Cardiac fibroblast (primary cell): ENCODE measurements around the gene OR2M4.

Experiments used
- DNase-seq, 2 donors: peaks; one replicate each; pipeline versions ENCODE4 v3.0.0 to v3.0.0-alpha.2; 2010; ENCODE audit warnings: low read depth in 2 of 2
- H3K4me3 ChIP-seq, 2 donors: replicated peaks in 1 of 2; 1 replicate in 1 of 2; 2 replicates in 1 of 2; pipeline ENCODE4 v1.5.1; 2011; ENCODE audit warnings: low read depth in 2 of 2, low read length in 2 of 2, mild to moderate bottlenecking in 2 of 2, moderate library complexity in 1 of 2
- CTCF ChIP-seq: IDR thresholded peaks from one replicate; pipeline ENCODE4 v1.5.1; 2011; ENCODE audit warnings: low read depth, mild to moderate bottlenecking, low read length, inconsistent platforms

The OR2M4 gene

GRCh38 chr1:248277876-248278275, 46.7 kb downstream of the OR2M4 start, which contains the start of gene OR2T33:
TSS of gene OR2T33 (minus strand) at chr1:248277976. CDS start at chr1:248273814, 4,162 bp downstream.
- no peak within 1 kb of the TSS for H3K4me3 ChIP-seq
- no peak for DNase-seq
- TF ChIP-seq CTCF, result no peak

GRCh38 chr1:248288391-248288790, 57.2 kb downstream of the OR2M4 start:
- TF ChIP-seq CTCF, result no peak
- H3K4me3 ChIP-seq, result no peak overlapping the region
- DNase-seq, result no peak
